Lung (tissue), 12 donors: ENCODE measurements around the gene HS6ST2. TPM values are rescaled to one million over a fixed set of nuclear protein-coding genes. Genes with fewer than 3 reads are reported as not detected.

Source experiments
- ATAC-seq: fragments of 200-7000 bp; cut with Tn5 transposase; one replicate; pipeline ENCODE4 v1.9.1; 2020; ENCODE audit warnings: moderate number of reproducible peaks; ENCODE audit not compliant: insufficient read depth, low FRiP score
- DNase-seq, 3 donors: peaks; one replicate each; pipeline ENCODE4 v3.0.0-alpha.2; 2013 to 2017
- H3K27ac ChIP-seq, 2 donors: one replicate each; pipeline ENCODE4 v1.5.1; 2013; ENCODE audit warnings: mild to moderate bottlenecking in 2 of 2, moderate library complexity in 2 of 2, control low read depth in 1 of 2, inconsistent platforms in 1 of 2, low read depth in 1 of 2, low read length in 1 of 2
- H3K27me3 ChIP-seq, 3 donors: one replicate each; pipeline ENCODE4 v1.5.1; 2013; ENCODE audit warnings: low read length in 2 of 3; ENCODE audit not compliant: control insufficient read depth in 3 of 3, insufficient read depth in 3 of 3
- H3K36me3 ChIP-seq, 4 donors: one replicate each; pipeline ENCODE4 v1.5.1; 2013; ENCODE audit warnings: low read length in 4 of 4, mild to moderate bottlenecking in 1 of 4, moderate library complexity in 1 of 4; ENCODE audit not compliant: control insufficient read depth in 4 of 4, insufficient read depth in 4 of 4
- H3K4me1 ChIP-seq, 5 donors: one replicate each; pipeline ENCODE4 v1.5.1; 2013; ENCODE audit warnings: low read length in 5 of 5, mild to moderate bottlenecking in 2 of 5, moderate library complexity in 1 of 5; ENCODE audit not compliant: control insufficient read depth in 5 of 5, insufficient read depth in 5 of 5
- H3K4me3 ChIP-seq: one replicate; pipeline ENCODE4 v1.5.1; 2013; ENCODE audit warnings: mild to moderate bottlenecking, control low read depth, moderate library complexity
- H3K9ac ChIP-seq, 2 donors: one replicate each; pipeline ENCODE4 v1.5.1; 2013; ENCODE audit warnings: low read length in 2 of 2, control low read depth in 1 of 2; ENCODE audit not compliant: insufficient read depth in 1 of 2
- H3K9me3 ChIP-seq, 4 donors: one replicate each; pipeline ENCODE4 v1.5.1; 2013; ENCODE audit warnings: low read length in 3 of 4, mild to moderate bottlenecking in 1 of 4, moderate library complexity in 1 of 4; ENCODE audit not compliant: control insufficient read depth in 4 of 4, insufficient read depth in 3 of 4
- CTCF ChIP-seq: IDR thresholded peaks from 2 replicates; pipeline ENCODE4 v1.5.1; 2012; ENCODE audit warnings: mild to moderate bottlenecking; ENCODE audit errors: control extremely low read depth, extremely low read depth
- WGBS, 2 donors: extraction: QIAGEN DNeasy Blood & Tissue Kit; methylation state at CpG; one replicate each; pipeline ENCODE4 v1.1.7; 2013; 5-methylcytosine and 5-hydroxymethylcytosine counted together
- polyA plus RNA-seq, 2 donors: library from polyadenylated mRNA; stranded (reverse); fragments of 200-250 nt; gene quantifications; one replicate each; pipeline ENCODE4 v1.2.1, GENCODE V29; 2013
- total RNA-seq, 2 donors: library from RNA; depleted of rRNA in 1 of 2; stranded (reverse); fragments of >200 nt in 1 of 2; gene quantifications; one replicate each; pipeline ENCODE4 v1.2.1, GENCODE V29; 2014 to 2021
- donor health status: control.
- donor health status: control.
- donor health status: Bipolar disorder and iron deficiency.
- donor health status: healthy.
- donor health status: DM: yes; HTN: yes; CAD: no.

The HS6ST2 gene
- total and polyA plus RNA-seq, 4 donors = 0.28 to 14.3 (median 2.2) TPM

DNA sequence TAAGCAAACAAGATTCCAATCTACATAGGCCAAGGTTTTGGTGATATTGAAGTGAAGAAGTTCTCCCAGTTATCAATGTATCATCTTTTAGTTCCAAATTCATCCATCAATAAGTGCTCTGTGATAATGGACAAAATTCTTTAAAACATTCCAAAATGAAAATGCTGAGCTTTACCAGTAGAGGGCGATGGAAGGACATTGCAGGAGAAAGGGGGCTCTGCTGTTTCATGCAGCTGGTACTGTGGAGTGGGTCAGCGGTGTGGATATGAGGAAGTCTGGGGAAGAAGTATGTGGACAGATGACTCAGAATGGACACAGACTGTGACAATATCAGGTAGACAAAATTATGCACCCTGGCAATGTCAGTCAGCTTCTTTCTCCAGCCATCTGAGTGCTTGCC is 46.6 kb upstream of the HS6ST2 start:
- WGBS, 2 donors = 12 to 15% methylated on average over 2 of the region's 2 CpGs
- Histone ChIP-seq H3K36me3 (no peaks in the 10 kb centered on the region), H3K27ac (no peak overlapping the region), H3K4me3 (no peak overlapping the region), H3K27me3 (peaks cover 0 to 17% (median 11%) of the 10 kb centered on the region in 3 donors), H3K9ac (no peak overlapping the region), H3K9me3 (peaks cover 0 to 6% (median 4%) of the 10 kb centered on the region in 4 donors), H3K4me1 (no peaks in the 10 kb centered on the region)
- ATAC-seq (no peak), DNase-seq (peak; percentile 20 to 43 (median 39))
- TF ChIP-seq CTCF = peak; percentile 12

DNA sequence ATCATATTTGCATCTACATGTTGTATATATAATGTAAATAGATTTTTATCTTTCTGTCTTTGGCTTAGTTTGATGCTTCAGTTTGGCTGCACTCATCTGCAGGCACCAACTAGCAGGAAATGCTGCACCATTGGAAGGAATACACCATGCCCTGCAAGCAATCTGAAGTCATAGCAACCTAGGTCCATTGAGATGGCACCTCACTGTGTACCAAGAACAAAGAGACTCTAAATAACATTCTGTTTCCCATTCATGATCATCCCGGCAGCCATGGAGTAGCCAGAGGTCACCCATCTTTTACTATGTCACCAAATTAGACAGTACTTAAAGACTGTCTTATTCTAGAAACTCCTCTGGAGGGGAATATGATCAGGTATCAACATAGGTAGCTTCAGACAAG is 40.8 kb upstream of the HS6ST2 start:
- 84 to 89% methylated on average over 1 of the region's 1 CpG for WGBS, 2 donors

DNA sequence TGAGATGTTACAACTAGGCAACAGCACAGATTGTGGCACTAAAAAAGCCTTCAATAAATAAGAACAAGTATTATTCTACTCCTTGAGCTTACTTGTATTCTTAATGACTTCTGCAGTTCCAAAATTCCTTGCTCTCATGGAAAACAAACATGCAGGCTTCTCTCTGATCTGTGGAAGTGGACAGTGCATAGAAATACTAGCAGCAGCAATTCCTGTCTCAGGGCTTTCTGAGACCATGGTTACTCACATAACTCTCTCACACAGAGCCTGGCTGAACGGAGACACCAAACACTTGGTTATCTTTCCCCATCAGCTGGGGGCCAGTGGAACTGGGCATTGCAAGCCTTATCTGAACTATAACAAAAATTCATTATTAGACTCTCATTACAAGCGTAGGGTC is 32.4 kb upstream of the HS6ST2 start:
- WGBS, 2 donors = 80 to 91% methylated on average over 2 of the region's 2 CpGs
- H3K9ac ChIP-seq = no peak overlapping the region
- no peak overlapping the region for H3K27ac ChIP-seq
- H3K27me3 ChIP-seq = peaks cover 0 to 33% (median 7%) of the 10 kb centered on the region in 3 donors
- no peaks in the 10 kb centered on the region for H3K36me3 ChIP-seq
- no peak overlapping the region for H3K4me3 ChIP-seq
- no peaks in the 10 kb centered on the region for H3K4me1 ChIP-seq
- ATAC-seq (no peak), DNase-seq (no peak)
- no peak for TF ChIP-seq CTCF
- no peaks in the 10 kb centered on the region for H3K9me3 ChIP-seq

More for the DNA sequence above, 40.8 kb upstream of the HS6ST2 start:
- ATAC-seq = no peak
- no peaks in the 10 kb centered on the region for H3K9me3 ChIP-seq
- peaks cover 0 to 21% (median 20%) of the 10 kb centered on the region in 3 donors for H3K27me3 ChIP-seq
- H3K4me3 ChIP-seq = no peak overlapping the region
- H3K27ac ChIP-seq = no peak overlapping the region
- no peak overlapping the region for H3K9ac ChIP-seq
- no peaks in the 10 kb centered on the region for H3K36me3 ChIP-seq
- no peak for TF ChIP-seq CTCF
- DNase-seq = no peak
- no peaks in the 10 kb centered on the region for H3K4me1 ChIP-seq

DNA sequence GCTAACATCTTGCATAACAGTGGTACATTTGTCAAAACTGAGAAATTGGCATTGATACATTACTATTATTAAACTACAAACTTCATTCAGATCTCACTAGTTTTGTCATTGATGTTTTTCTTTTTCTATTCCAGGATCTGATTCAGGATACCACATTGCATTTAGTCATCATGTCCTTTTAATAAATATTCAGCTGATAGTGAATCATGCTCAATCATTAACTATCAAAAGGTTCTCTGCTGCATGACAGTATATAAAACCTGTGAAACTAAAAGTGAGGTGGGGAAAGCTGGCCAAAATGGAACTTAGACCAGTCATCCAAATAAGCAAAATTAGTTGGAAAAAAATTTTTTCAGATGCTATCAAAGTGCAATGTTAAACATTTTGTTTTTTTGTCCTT is 28.1 kb upstream of the HS6ST2 start:
- no peaks in the 10 kb centered on the region for H3K9me3 ChIP-seq
- no peak overlapping the region for H3K4me3 ChIP-seq
- H3K27ac ChIP-seq = no peak overlapping the region
- no peak for ATAC-seq
- no peak for DNase-seq
- no peaks in the 10 kb centered on the region for H3K4me1 ChIP-seq
- H3K9ac ChIP-seq = no peak overlapping the region
- no peak for TF ChIP-seq CTCF
- no peaks in the 10 kb centered on the region for H3K36me3 ChIP-seq
- H3K27me3 ChIP-seq = peaks cover 0 to 47% (median 7%) of the 10 kb centered on the region in 3 donors
